Chondrocyte (in vitro differentiated cells): ENCODE measurements around the gene MAN2B1. TPM values are rescaled to one million over a fixed set of nuclear protein-coding genes. Genes with fewer than 3 reads are reported as not detected.
A peak's percentile ranks its signal among the peaks of the same experiment; 100 is the strongest.

ENCODE experiments used
- DNase-seq: peaks from one replicate; pipeline ENCODE4 v3.0.0; 2021; ENCODE audit warnings: mixed read lengths, low spot score
- H3K27ac Mint-ChIP-seq: one replicate; pipeline ENCODE4 v1.8.0; 2021; ENCODE audit warnings: mild to moderate bottlenecking, moderate library complexity, mixed read lengths; ENCODE audit not compliant: unreplicated experiment
- H3K27me3 Mint-ChIP-seq: 2 replicates; pipeline ENCODE4 v1.8.0; 2021; ENCODE audit warnings: low read depth, mixed read lengths
- H3K36me3 Mint-ChIP-seq: 2 replicates; pipeline ENCODE4 v1.8.0; 2021; ENCODE audit warnings: low read depth, mixed read lengths
- H3K4me1 Mint-ChIP-seq: 2 replicates; pipeline ENCODE4 v1.8.0; 2021; ENCODE audit warnings: low read depth, mild to moderate bottlenecking, mixed read lengths
- H3K4me3 Mint-ChIP-seq: one replicate; pipeline ENCODE4 v1.8.0; 2021; ENCODE audit warnings: mild to moderate bottlenecking, moderate library complexity, mixed read lengths; ENCODE audit not compliant: unreplicated experiment
- H3K9me3 Mint-ChIP-seq: 2 replicates; pipeline ENCODE4 v1.8.0; 2021; ENCODE audit warnings: low read depth, mixed read lengths
- CTCF ChIP-seq: fragments of 200-600 bp; sonication (generic); IDR thresholded peaks from 2 replicates; pipeline ENCODE4 v1.5.0; 2021; ENCODE audit warnings: antibody characterized with exemption, mild to moderate bottlenecking, moderate library complexity
- total RNA-seq: library from RNA; stranded (reverse); gene quantifications from 3 replicates; pipeline ENCODE4 v1.2.1, GENCODE V29; 2021

Gene MAN2B1
- total RNA-seq, 1 donor from 2014 or later = 104 TPM

GRCh38 chr19:12689581-12690216 is 23.2 kb upstream of the MAN2B1 start:
- Mint-ChIP-seq H3K4me1 (no peaks in the 10 kb centered on the region), H3K27ac (no peak overlapping the region), H3K4me3 (no peak overlapping the region), H3K27me3 (no peaks in the 10 kb centered on the region), H3K36me3 (no peaks in the 10 kb centered on the region), H3K9me3 (no peaks in the 10 kb centered on the region)
- DNase-seq = peak; percentile 92
- TF ChIP-seq CTCF = no peak

GRCh38 chr19:12689012-12689411 is 22.5 kb upstream of the MAN2B1 start:
- H3K36me3 Mint-ChIP-seq = no peaks in the 10 kb centered on the region
- H3K27me3 Mint-ChIP-seq = no peaks in the 10 kb centered on the region

GRCh38 chr19:12687496-12688196 is 21.1 kb upstream of the MAN2B1 start, which contains the start of gene GNG14:
Gene GNG14 (plus strand): TSS chr19:12687998. CDS start chr19:12688049, 51 bp downstream.
- H3K4me3 Mint-ChIP-seq = no peak within 1 kb of the TSS

More at GRCh38 chr19:12689012-12689411, 22.5 kb upstream of the MAN2B1 start:
- Mint-ChIP-seq H3K27ac (no peak overlapping the region), H3K4me1 (no peaks in the 10 kb centered on the region), H3K9me3 (no peaks in the 10 kb centered on the region), H3K4me3 (no peak overlapping the region)
- DNase-seq = peak; percentile 91
- TF ChIP-seq CTCF = no peak

GRCh38 chr19:12685831-12686230 is 19.3 kb upstream of the MAN2B1 start:
- no peak for DNase-seq
- no peaks in the 10 kb centered on the region for H3K36me3 Mint-ChIP-seq
- no peak overlapping the region for H3K4me3 Mint-ChIP-seq
- H3K9me3 Mint-ChIP-seq = no peaks in the 10 kb centered on the region
- peaks cover 5% of the 10 kb centered on the region for H3K4me1 Mint-ChIP-seq
- no peaks in the 10 kb centered on the region for H3K27me3 Mint-ChIP-seq
- H3K27ac Mint-ChIP-seq = no peak overlapping the region
- no peak for TF ChIP-seq CTCF

More at GRCh38 chr19:12687496-12688196, 21.1 kb upstream of the MAN2B1 start, which contains the start of gene GNG14:
- H3K9me3 Mint-ChIP-seq = no peaks in the 10 kb centered on the region
- H3K27ac Mint-ChIP-seq = no peak within 1 kb of the TSS
- no peaks in the 10 kb centered on the region for H3K27me3 Mint-ChIP-seq
- H3K36me3 Mint-ChIP-seq = no peaks in the 10 kb centered on the region
- no peaks in the 10 kb centered on the region for H3K4me1 Mint-ChIP-seq
- TF ChIP-seq CTCF = no peak
- DNase-seq = no peak

- Mint-ChIP-seq H3K27ac (peak within 1 kb of the TSS; percentile 97), H3K9me3 (no peaks in the 10 kb centered on the region), H3K4me1 (peaks cover 6% of the 10 kb centered on the region), H3K4me3 (peak within 1 kb of the TSS; percentile 90), H3K36me3 (peaks cover 10% of the 10 kb centered on the region), H3K27me3 (no peaks in the 10 kb centered on the region)
- TF ChIP-seq CTCF = peak; percentile 38
- peak; percentile 94 for DNase-seq
These were observed 14.8 kb upstream of the MAN2B1 start, which contains the start of gene DHPS for GRCh38 chr19:12681074-12681987. Gene DHPS (minus strand): TSS chr19:12681880. CDS start chr19:12681766, 114 bp downstream.
